GM19239 (cell line): ENCODE results near the gene TMPRSS9.

Source experiments
- DNase-seq: peaks from one replicate; pipeline ENCODE4 v3.0.0; 2011; ENCODE audit warnings: low spot score; ENCODE audit not compliant: insufficient read length
- FAIRE-seq: peaks from 2 replicates; lab custom pipeline; 2011; peaks lifted over from hg19 to GRCh38; lab: Jason Lieb, UNC

TMPRSS9 gene

GRCh38 chr19:2359992-2360685 is at the start of gene TMPRSS9:
TSS of gene TMPRSS9 (plus strand) at chr19:2360265. CDS start at chr19:2389786, 29,521 bp downstream.
- no peak for FAIRE-seq
- no peak for DNase-seq

GRCh38 chr19:2311093-2311492 is 49.0 kb upstream of the TMPRSS9 start:
- FAIRE-seq, result no peak
- DNase-seq, result no peak

GRCh38 chr19:2312820-2313501 is 47.1 kb upstream of the TMPRSS9 start:
- FAIRE-seq (no peak), DNase-seq (no peak)

GRCh38 chr19:2315121-2315817 is 44.8 kb upstream of the TMPRSS9 start:
- no peak for FAIRE-seq
- DNase-seq, result no peak

GRCh38 chr19:2315818-2316353 is 44.2 kb upstream of the TMPRSS9 start:
- FAIRE-seq (peak; percentile 65), DNase-seq (no peak)

GRCh38 chr19:2317300-2317699 is 42.8 kb upstream of the TMPRSS9 start:
- DNase-seq, result no peak
- FAIRE-seq, result no peak

- no peak for FAIRE-seq
- DNase-seq, result no peak
Measured at GRCh38 chr19:2317756-2318155, 42.3 kb upstream of the TMPRSS9 start.

- DNase-seq, result no peak
- FAIRE-seq, result no peak
Measured at GRCh38 chr19:2318923-2319322, 41.1 kb upstream of the TMPRSS9 start.

GRCh38 chr19:2319551-2319950 is 40.5 kb upstream of the TMPRSS9 start:
- FAIRE-seq, result no peak
- no peak for DNase-seq

- no peak for DNase-seq
- no peak for FAIRE-seq
Measured at GRCh38 chr19:2320049-2320448, 40.0 kb upstream of the TMPRSS9 start.

GRCh38 chr19:2320939-2321338 is 39.1 kb upstream of the TMPRSS9 start:
- DNase-seq (no peak), FAIRE-seq (no peak)

- FAIRE-seq, result no peak
- DNase-seq, result no peak
Measured at GRCh38 chr19:2321565-2322283, 38.3 kb upstream of the TMPRSS9 start.

- no peak for DNase-seq
- no peak for FAIRE-seq
Measured at GRCh38 chr19:2323707-2324106, 36.4 kb upstream of the TMPRSS9 start.

- no peak for FAIRE-seq
Measured at GRCh38 chr19:2324220-2324948, 35.7 kb upstream of the TMPRSS9 start.

GRCh38 chr19:2325281-2326046 is 34.6 kb upstream of the TMPRSS9 start:
- no peak for FAIRE-seq
- no peak for DNase-seq

More at GRCh38 chr19:2324220-2324948, 35.7 kb upstream of the TMPRSS9 start:
- no peak for DNase-seq

- peak; percentile 40 for FAIRE-seq
- DNase-seq, result no peak
Measured at GRCh38 chr19:2326699-2327360, 33.2 kb upstream of the TMPRSS9 start.

- DNase-seq (peak; percentile 60), FAIRE-seq (peak; percentile 95)
Measured at GRCh38 chr19:2327773-2328400, 32.2 kb upstream of the TMPRSS9 start.
